Measurements from ENCODE around the gene NCAM2. TPM values are rescaled to one million over a fixed set of nuclear protein-coding genes. Genes with fewer than 3 reads are reported as not detected.

NCAM2 gene
- total and polyA plus RNA-seq, 2 donors (not counting 3 experiments of a cell fraction or from before 2014, with no cell fraction given), result 0.11 to 0.27 TPM

GRCh38 chr21:21241391-21241790 lies 243.2 kb downstream of the NCAM2 start:
- Histone ChIP-seq H4K20me1 (replicated peaks; ENCODE audit: control insufficient read depth, extremely low read depth, insufficient read depth, low read length) (no peaks in the 10 kb centered on the region), H3K4me3 (replicated peaks in 1 of 3; ENCODE audit: insufficient read depth in 1 of 3, low read depth in 1 of 3, low read length in 3 of 3) (no peak overlapping the region), H3K9ac (replicated peaks; ENCODE audit: extremely low read depth, insufficient read depth, low read length) (no peak overlapping the region), H3K27me3 (ENCODE audit: control insufficient read depth in 2 of 2, insufficient read depth in 2 of 2, low read length in 2 of 2) (no peaks in the 10 kb centered on the region), H2AFZ (ENCODE audit: low read depth, low read length) (no peak overlapping the region), H3K4me2 (ENCODE audit: insufficient read depth, low read length) (no peak overlapping the region), H3K9me1 (replicated peaks; ENCODE audit: control insufficient read depth, extremely low read depth, insufficient read depth, low read length) (no peaks in the 10 kb centered on the region), H3K36me3 (ENCODE audit: control insufficient read depth in 2 of 2, extremely low read depth in 1 of 2, insufficient read depth in 2 of 2, low read length in 2 of 2) (no peaks in the 10 kb centered on the region), H3K79me2 (ENCODE audit: control insufficient read depth, insufficient read depth, low read length) (no peaks in the 10 kb centered on the region), H3K4me1 (ENCODE audit: control insufficient read depth, extremely low read depth, insufficient read depth, low read length) (no peaks in the 10 kb centered on the region), H3K27ac (ENCODE audit: insufficient read depth, low read depth, low read length) (no peak overlapping the region), H3K9me3 (replicated peaks; ENCODE audit: control insufficient read depth, insufficient read depth, low read length) (no peaks in the 10 kb centered on the region)
- ChIA-PET CTCF (interaction anchor here (1.1 kb wide), 1 partner anchor 1550 kb away, joined by 3 read pairs; no protein-coding TSS in a partner anchor), POLR2A (no interaction called here)
- TF ChIP-seq POLR2AphosphoS5 (IDR thresholded peaks at IDR 0.05; ENCODE audit: insufficient read depth, low read depth, low read length) (no peak), JUN (IDR thresholded peaks at IDR 0.05; ENCODE audit: borderline replicate concordance, insufficient read depth, insufficient read length, low read depth) (no peak), GATA2 (IDR thresholded peaks at IDR 0.05; ENCODE audit: insufficient read depth, insufficient read length, low read depth, low read length) (no peak)
- BruUV-seq (replicated peaks), result no TSS peak
- intact Hi-C loops (cut with micrococcal nuclease), result no loop called here
- no peak for FAIRE-seq
- dilution Hi-C loops (cut with MboI; ENCODE audit: extremely low pct_ligation_motif_present, low sequenced_read_pairs), result no loop called here
- no peak for DNase-seq (ENCODE audit: low read depth, low spot score)

GRCh38 chr21:21246007-21246406 lies 247.8 kb downstream of the NCAM2 start:
- CTCF ChIA-PET, result no interaction called here
- no peak overlapping the region for H3K4me2 ChIP-seq (ENCODE audit: insufficient read depth, low read length)
- TF ChIP-seq JUN (IDR thresholded peaks at IDR 0.05; ENCODE audit: borderline replicate concordance, insufficient read depth, insufficient read length, low read depth), result no peak
- TF ChIP-seq MAX (IDR thresholded peaks at IDR 0.05; ENCODE audit: insufficient read depth, insufficient read length), result no peak
- no peak for TF ChIP-seq MYC (IDR thresholded peaks at IDR 0.05; ENCODE audit: low read depth, low read length)
- no peak for TF ChIP-seq CTCF (IDR thresholded peaks at IDR 0.05; ENCODE audit: extremely low read depth in 1 of 2, insufficient read depth in 1 of 2, low read depth in 1 of 2, low read length in 2 of 2)
- no peak for TF ChIP-seq POLR2AphosphoS5 (IDR thresholded peaks at IDR 0.05; ENCODE audit: insufficient read depth, low read depth, low read length)
- no peak for TF ChIP-seq GATA2 (IDR thresholded peaks at IDR 0.05; ENCODE audit: insufficient read depth, insufficient read length, low read depth, low read length)
- TF ChIP-seq EZH2 (IDR thresholded peaks at IDR 0.05; ENCODE audit: borderline replicate concordance, low read depth, low read length, severe bottlenecking), result no peak
- intact Hi-C loops (cut with micrococcal nuclease) (no loop called here), dilution Hi-C loops (cut with MboI; ENCODE audit: extremely low pct_ligation_motif_present, low sequenced_read_pairs) (no loop called here)
- no peak overlapping the region for H2AFZ ChIP-seq (ENCODE audit: low read depth, low read length)
- DNase-seq (ENCODE audit: low read depth, low spot score) (no peak), FAIRE-seq (no peak)
- no peaks in the 10 kb centered on the region for H3K4me1 ChIP-seq (ENCODE audit: control insufficient read depth, extremely low read depth, insufficient read depth, low read length)
- H3K9me3 ChIP-seq (replicated peaks; ENCODE audit: control insufficient read depth, insufficient read depth, low read length), result no peaks in the 10 kb centered on the region
- no peak overlapping the region for H3K9ac ChIP-seq (replicated peaks; ENCODE audit: extremely low read depth, insufficient read depth, low read length)
- H3K4me3 ChIP-seq (replicated peaks in 1 of 3; ENCODE audit: insufficient read depth in 1 of 3, low read depth in 1 of 3, low read length in 3 of 3), result no peak overlapping the region
- H3K79me2 ChIP-seq (ENCODE audit: control insufficient read depth, insufficient read depth, low read length), result no peaks in the 10 kb centered on the region
- H3K27ac ChIP-seq (ENCODE audit: insufficient read depth, low read depth, low read length), result no peak overlapping the region
- H3K36me3 ChIP-seq (ENCODE audit: control insufficient read depth in 2 of 2, extremely low read depth in 1 of 2, insufficient read depth in 2 of 2, low read length in 2 of 2), result no peaks in the 10 kb centered on the region
- POLR2A ChIA-PET, result no interaction called here
- no TSS peak for BruUV-seq (replicated peaks)
- H3K27me3 ChIP-seq (ENCODE audit: control insufficient read depth in 2 of 2, insufficient read depth in 2 of 2, low read length in 2 of 2), result no peaks in the 10 kb centered on the region
- no peaks in the 10 kb centered on the region for H3K9me1 ChIP-seq (replicated peaks; ENCODE audit: control insufficient read depth, extremely low read depth, insufficient read depth, low read length)
- H4K20me1 ChIP-seq (replicated peaks; ENCODE audit: control insufficient read depth, extremely low read depth, insufficient read depth, low read length), result no peaks in the 10 kb centered on the region
